ENCODE measurements around the gene ENSA. TPM values are rescaled to one million over a fixed set of nuclear protein-coding genes. Genes with fewer than 3 reads are reported as not detected.

ENSA gene
- total and polyA plus RNA-seq, 2 of the 4 experiments (the other 2 are of a cell fraction) = 53.2 to 96.5 TPM

- Histone ChIP-seq H2BK120ac (ENCODE audit: low read depth, low read length) (no peak overlapping the region), H3K4ac (ENCODE audit: low read depth, low read length) (no peak overlapping the region), H4K5ac (ENCODE audit: low read depth, low read length) (no peak overlapping the region), H2BK15ac (ENCODE audit: low read depth, low read length) (no peak overlapping the region), H2AK5ac (ENCODE audit: low read depth, low read length) (no peak overlapping the region), H3K27ac (ENCODE audit: insufficient read depth, low read length) (no peak overlapping the region), H3K14ac (replicated peaks; ENCODE audit: low read depth, low read length) (no peak overlapping the region), H3K9me3 (ENCODE audit: control insufficient read depth, insufficient read depth, low read length) (no peaks in the 10 kb centered on the region), H2AK9ac (replicated peaks; ENCODE audit: low read depth, low read length, poor library complexity) (no peak overlapping the region), H2AFZ (replicated peaks; ENCODE audit: low read length, poor library complexity) (no peak overlapping the region), H4K20me1 (ENCODE audit: insufficient read depth, low read length) (no peaks in the 10 kb centered on the region), H3K36me3 (ENCODE audit: control insufficient read depth, insufficient read depth, low read length) (0 out of 2 replicates have a peak, but pooled peaks cover 4% of the 10 kb centered on the region), H3K4me3 (ENCODE audit: insufficient read depth, low read depth, low read length) (no peak overlapping the region), H3K23ac (ENCODE audit: low read depth, low read length) (no peak overlapping the region), H4K91ac (ENCODE audit: insufficient read depth, low read depth, low read length) (no peak overlapping the region), H3K79me1 (ENCODE audit: low read depth in 1 of 2, low read length in 2 of 2) (no peaks in the 10 kb centered on the region), H3K18ac (ENCODE audit: low read depth, low read length) (no peak overlapping the region), H3K9ac (ENCODE audit: low read depth, low read length) (no peak overlapping the region), H3K56ac (ENCODE audit: extremely low read depth, insufficient read depth, low read length) (no peak overlapping the region), H3K4me1 (ENCODE audit: control insufficient read depth, insufficient read depth, low read length) (no peaks in the 10 kb centered on the region), H3K27me3 (ENCODE audit: control insufficient read depth, insufficient read depth, low read length) (no peaks in the 10 kb centered on the region), H2BK5ac (ENCODE audit: low read depth, low read length, poor library complexity, severe bottlenecking) (no peak overlapping the region), H3K4me2 (ENCODE audit: low read depth, low read length) (no peak overlapping the region), H4K8ac (ENCODE audit: low read depth in 2 of 2, low read length in 2 of 2) (no peak overlapping the region), H3K9me1 (ENCODE audit: insufficient read depth, low read length) (no peaks in the 10 kb centered on the region), H2BK20ac (ENCODE audit: low read depth, low read length) (no peak overlapping the region)
- whole genome bisulfite sequencing, 2 experiments (ENCODE audit: extremely low coverage in 2 of 2, insufficient read length in 1 of 2) = 40% methylated on average over 1 of the region's 4 CpGs; no CpG with 5 or more reads in 1 of the 2 experiments
- ChIA-PET POLR2A (ENCODE audit: unreplicated experiment) (no interaction called here), CTCF (no interaction called here)
- in situ Hi-C loops (cut with MboI; ENCODE audit: low sequenced_read_pairs) (no loop called here), intact Hi-C loops (cut with micrococcal nuclease) (no loop called here), dilution Hi-C loops (cut with HindIII; ENCODE audit: low sequenced_read_pairs, unreplicated experiment) (no loop called here)
- BruUV-seq (replicated peaks) = no TSS peak
- TF ChIP-seq CEBPB (IDR thresholded peaks at IDR 0.05; ENCODE audit: low read depth, low read length) = no peak
- no peak for TF ChIP-seq SMC3 (IDR thresholded peaks at IDR 0.05; ENCODE audit: low read depth, low read length)
- TF ChIP-seq POLR2A (IDR thresholded peaks at IDR 0.05; ENCODE audit: low read depth, low read length) = no peak
- TF ChIP-seq FOS (IDR thresholded peaks at IDR 0.05; ENCODE audit: low read depth, low read length) = no peak
- TF ChIP-seq ELK1 (IDR thresholded peaks at IDR 0.05; ENCODE audit: borderline replicate concordance, low read depth, low read length) = no peak
- TF ChIP-seq BHLHE40 (IDR thresholded peaks at IDR 0.05; ENCODE audit: low read depth, low read length) = no peak
- no peak for TF ChIP-seq USF2 (IDR thresholded peaks at IDR 0.05; ENCODE audit: low read depth, low read length)
- TF ChIP-seq MXI1 (IDR thresholded peaks at IDR 0.05; ENCODE audit: borderline replicate concordance, low read depth, low read length) = no peak
- DNase-seq = no peak
- ATAC-seq (ENCODE audit: low read depth) = no peak
These were observed 12.9 kb upstream of the ENSA start for GRCh38 chr1:150642296-150642695.
